HG03354 (cell line): Measurements from ENCODE around the gene TMEM237.
"Not testable (repeated sequence)": the region's sequence is repeated elsewhere in the genome, so short reads cannot be mapped to it uniquely, and the experiment has no call there.

ENCODE experiments used
- ATAC-seq: cut with Tn5 transposase; IDR thresholded peaks from one replicate; pipeline ENCODE4 v1.9.1; 2021; ENCODE audit warnings: mild to moderate bottlenecking; ENCODE audit not compliant: unreplicated experiment, poor library complexity, severe bottlenecking

Gene TMEM237

GRCh38 chr2:201643216-201643890 lies at the start of gene TMEM237:
TMEM237 (minus strand) TSS chr2:201643503; CDS start chr2:201643400, 103 bp downstream.
- peak; percentile 52 for ATAC-seq

- ATAC-seq, result no peak
Measured at GRCh38 chr2:201685156-201685555, 41.9 kb upstream of the TMEM237 start.

GRCh38 chr2:201680743-201681142 lies 37.4 kb upstream of the TMEM237 start:
- no peak for ATAC-seq

- no peak for ATAC-seq
Measured at GRCh38 chr2:201678401-201678800, 35.1 kb upstream of the TMEM237 start.

- no peak for ATAC-seq
Measured at GRCh38 chr2:201675454-201675853, 32.2 kb upstream of the TMEM237 start.

GRCh38 chr2:201674794-201675193 lies 31.5 kb upstream of the TMEM237 start:
- ATAC-seq, result no peak

GRCh38 chr2:201674298-201674697 lies 31.0 kb upstream of the TMEM237 start:
- no peak for ATAC-seq

- no peak for ATAC-seq
Measured at GRCh38 chr2:201673546-201673945, 30.2 kb upstream of the TMEM237 start.

- ATAC-seq, result not testable (repeated sequence)
Measured at GRCh38 chr2:201671205-201671604, 27.9 kb upstream of the TMEM237 start.

- no peak for ATAC-seq
Measured at GRCh38 chr2:201669865-201670264, 26.6 kb upstream of the TMEM237 start.

GRCh38 chr2:201668402-201668910 lies 25.2 kb upstream of the TMEM237 start:
- no peak for ATAC-seq

GRCh38 chr2:201664334-201664733 lies 21.0 kb upstream of the TMEM237 start:
- no peak for ATAC-seq

- no peak for ATAC-seq
Measured at GRCh38 chr2:201661366-201661765, 18.1 kb upstream of the TMEM237 start.

GRCh38 chr2:201660293-201660895 lies 17.1 kb upstream of the TMEM237 start:
- ATAC-seq, result no peak

- ATAC-seq, result no peak
Measured at GRCh38 chr2:201656740-201657139, 13.4 kb upstream of the TMEM237 start.

- ATAC-seq, result no peak
Measured at GRCh38 chr2:201656102-201656501, 12.8 kb upstream of the TMEM237 start.

GRCh38 chr2:201654616-201655384 lies 11.5 kb upstream of the TMEM237 start:
- no peak for ATAC-seq

- ATAC-seq, result no peak
Measured at GRCh38 chr2:201653221-201653620, 9.9 kb upstream of the TMEM237 start.

GRCh38 chr2:201649442-201649841 lies 6.1 kb upstream of the TMEM237 start:
- no peak for ATAC-seq

GRCh38 chr2:201647431-201647830 lies 4.1 kb upstream of the TMEM237 start:
- ATAC-seq, result no peak

GRCh38 chr2:201644001-201644400 lies 698 bp upstream of the TMEM237 start:
- ATAC-seq, result no peak
